SKM-1 (cell line): ENCODE data around the gene DNAJC5G.

Experiments
- DNase-seq: peaks from one replicate; lab custom pipeline; 2025; ENCODE audit not compliant: unreplicated experiment; lab: John Stamatoyannopoulos, UW

Gene DNAJC5G

GRCh38 chr2:27275211-27276150 lies at the start of gene DNAJC5G:
TSS of gene DNAJC5G (plus strand) at chr2:27275433. CDS start at chr2:27276729, 1,296 bp downstream.
- DNase-seq, result no peak

- no peak for DNase-seq
These were observed 49.7 kb upstream of the DNAJC5G start for GRCh38 chr2:27225526-27225925.

- DNase-seq, result no peak
These were observed 47.7 kb upstream of the DNAJC5G start for GRCh38 chr2:27227501-27227900.

- DNase-seq, result no peak
These were observed 43.3 kb upstream of the DNAJC5G start for GRCh38 chr2:27231921-27232320.

GRCh38 chr2:27233341-27233740 lies 41.9 kb upstream of the DNAJC5G start:
- DNase-seq, result no peak

GRCh38 chr2:27236136-27236535 lies 39.1 kb upstream of the DNAJC5G start:
- no peak for DNase-seq

GRCh38 chr2:27236626-27237025 lies 38.6 kb upstream of the DNAJC5G start:
- no peak for DNase-seq

- DNase-seq, result no peak
These were observed 37.8 kb upstream of the DNAJC5G start for GRCh38 chr2:27237341-27237945.

- no peak for DNase-seq
These were observed 36.3 kb upstream of the DNAJC5G start for GRCh38 chr2:27238976-27239375.

- DNase-seq, result no peak
These were observed 34.8 kb upstream of the DNAJC5G start for GRCh38 chr2:27240406-27240805.

- DNase-seq, result no peak
These were observed 33.2 kb upstream of the DNAJC5G start for GRCh38 chr2:27241761-27242613.

- no peak for DNase-seq
These were observed 32.6 kb upstream of the DNAJC5G start for GRCh38 chr2:27242614-27242951.

- DNase-seq, result no peak
These were observed 31.7 kb upstream of the DNAJC5G start for GRCh38 chr2:27243391-27244130.

- no peak for DNase-seq
These were observed 30.1 kb upstream of the DNAJC5G start for GRCh38 chr2:27245116-27245515.

- no peak for DNase-seq
These were observed 29.6 kb upstream of the DNAJC5G start for GRCh38 chr2:27245626-27246025.

- no peak for DNase-seq
These were observed 27.3 kb upstream of the DNAJC5G start for GRCh38 chr2:27247893-27248292.

- no peak for DNase-seq
These were observed 25.9 kb upstream of the DNAJC5G start for GRCh38 chr2:27249159-27249890.

- peak; percentile 28 for DNase-seq
These were observed 25.2 kb upstream of the DNAJC5G start for GRCh38 chr2:27249891-27250651.

- no peak for DNase-seq
These were observed 24.4 kb upstream of the DNAJC5G start for GRCh38 chr2:27250652-27251379.
